PFSK-1 (cell line): Measurements from ENCODE around the gene GDPD5.

ENCODE experiments used
- FOXP2 ChIP-seq: optimal IDR thresholded peaks from 2 replicates; pipeline ENCODE3; 2011; ENCODE audit warnings: borderline replicate concordance, control low read depth, inconsistent platforms; ENCODE audit not compliant: insufficient read depth; ENCODE audit errors: extremely low read length, extremely low read depth
- POLR2AphosphoS5 ChIP-seq: IDR thresholded peaks from 2 replicates; pipeline ENCODE4 v1.6.1; 2012; ENCODE audit warnings: low read depth, mild to moderate bottlenecking, control low read depth, low read length, moderate library complexity
- SIN3A ChIP-seq: IDR thresholded peaks from 2 replicates; pipeline ENCODE4 v1.6.1; 2012; ENCODE audit warnings: mild to moderate bottlenecking, low read length, moderate library complexity, borderline replicate concordance; ENCODE audit not compliant: insufficient read depth
- TAF1 ChIP-seq: IDR thresholded peaks from 2 replicates; pipeline ENCODE4 v1.6.1; 2012; ENCODE audit warnings: low read length, control low read depth, borderline replicate concordance; ENCODE audit not compliant: insufficient read depth
- TF ChIP-seq, protein P1 (sequence below), 2 experiments: IDR thresholded peaks; 2 replicates each; pipeline versions ENCODE4 v1.6.1 to v1.8.0; 2011 to 2012; ENCODE audit warnings: low read depth in 2 of 2, low read length in 2 of 2, control low read depth in 1 of 2, inconsistent platforms in 1 of 2, mild to moderate bottlenecking in 1 of 2, moderate library complexity in 1 of 2; ENCODE audit not compliant: insufficient read depth in 1 of 2

The GDPD5 gene

GRCh38 chr11:75562836-75563484 is 37.2 kb upstream of the GDPD5 start:
- TF ChIP-seq SIN3A (peak; percentile 96; the same call in 1 of the 2 replicates), TAF1 (peak; percentile 68), POLR2AphosphoS5 (peak; percentile 92), FOXP2 (no peak)
- TF ChIP-seq, protein P1, sequence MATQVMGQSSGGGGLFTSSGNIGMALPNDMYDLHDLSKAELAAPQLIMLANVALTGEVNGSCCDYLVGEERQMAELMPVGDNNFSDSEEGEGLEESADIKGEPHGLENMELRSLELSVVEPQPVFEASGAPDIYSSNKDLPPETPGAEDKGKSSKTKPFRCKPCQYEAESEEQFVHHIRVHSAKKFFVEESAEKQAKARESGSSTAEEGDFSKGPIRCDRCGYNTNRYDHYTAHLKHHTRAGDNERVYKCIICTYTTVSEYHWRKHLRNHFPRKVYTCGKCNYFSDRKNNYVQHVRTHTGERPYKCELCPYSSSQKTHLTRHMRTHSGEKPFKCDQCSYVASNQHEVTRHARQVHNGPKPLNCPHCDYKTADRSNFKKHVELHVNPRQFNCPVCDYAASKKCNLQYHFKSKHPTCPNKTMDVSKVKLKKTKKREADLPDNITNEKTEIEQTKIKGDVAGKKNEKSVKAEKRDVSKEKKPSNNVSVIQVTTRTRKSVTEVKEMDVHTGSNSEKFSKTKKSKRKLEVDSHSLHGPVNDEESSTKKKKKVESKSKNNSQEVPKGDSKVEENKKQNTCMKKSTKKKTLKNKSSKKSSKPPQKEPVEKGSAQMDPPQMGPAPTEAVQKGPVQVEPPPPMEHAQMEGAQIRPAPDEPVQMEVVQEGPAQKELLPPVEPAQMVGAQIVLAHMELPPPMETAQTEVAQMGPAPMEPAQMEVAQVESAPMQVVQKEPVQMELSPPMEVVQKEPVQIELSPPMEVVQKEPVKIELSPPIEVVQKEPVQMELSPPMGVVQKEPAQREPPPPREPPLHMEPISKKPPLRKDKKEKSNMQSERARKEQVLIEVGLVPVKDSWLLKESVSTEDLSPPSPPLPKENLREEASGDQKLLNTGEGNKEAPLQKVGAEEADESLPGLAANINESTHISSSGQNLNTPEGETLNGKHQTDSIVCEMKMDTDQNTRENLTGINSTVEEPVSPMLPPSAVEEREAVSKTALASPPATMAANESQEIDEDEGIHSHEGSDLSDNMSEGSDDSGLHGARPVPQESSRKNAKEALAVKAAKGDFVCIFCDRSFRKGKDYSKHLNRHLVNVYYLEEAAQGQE (IDR thresholded peaks at IDR 0.05; ENCODE audit: insufficient read depth in 1 of 2, low read depth in 2 of 2, low read length in 2 of 2) = peak in 1 of 2 experiments; percentile 64; a peak in 1 of 4 replicates

DNA sequence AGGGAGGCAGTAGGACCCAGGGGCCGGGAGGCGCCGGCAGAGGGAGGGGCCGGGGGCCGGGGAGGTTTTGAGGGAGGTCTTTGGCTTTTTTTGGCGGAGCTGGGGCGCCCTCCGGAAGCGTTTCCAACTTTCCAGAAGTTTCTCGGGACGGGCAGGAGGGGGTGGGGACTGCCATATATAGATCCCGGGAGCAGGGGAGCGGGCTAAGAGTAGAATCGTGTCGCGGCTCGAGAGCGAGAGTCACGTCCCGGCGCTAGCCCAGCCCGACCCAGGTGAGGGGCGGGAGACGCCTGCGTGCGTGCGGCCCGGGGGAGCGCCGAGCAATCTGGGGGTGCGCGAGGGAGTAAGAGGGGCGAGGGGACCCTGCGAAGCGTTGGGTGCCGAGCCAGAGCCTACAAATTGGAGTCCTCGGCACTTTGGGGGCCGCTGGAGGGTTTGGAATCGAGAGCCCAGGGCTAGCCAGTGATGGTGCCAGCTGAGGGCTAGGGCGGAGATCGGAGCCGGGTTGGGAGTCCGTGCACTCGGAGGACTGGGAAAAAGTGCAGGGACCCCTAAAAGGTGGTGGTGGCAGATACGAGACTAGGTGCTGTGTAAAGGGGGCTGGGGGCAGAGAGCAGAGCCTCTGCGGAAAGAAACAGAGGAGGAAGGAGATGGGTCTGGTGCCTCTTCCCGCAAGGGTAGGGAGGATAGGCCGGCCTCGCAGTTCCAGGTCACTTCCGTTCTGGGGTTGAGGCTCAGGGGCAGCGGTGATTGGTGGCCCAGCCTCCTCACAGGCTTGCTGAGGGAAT is 36.5 kb upstream of the GDPD5 start, which contains the start of gene SERPINH1:
Gene SERPINH1, plus strand, starts transcription at position 206 of the 788 bp plus-strand sequence. CDS start 4,097 bp downstream, outside the sequence.
- peak; percentile 83 for TF ChIP-seq TAF1
- no peak for TF ChIP-seq FOXP2
- TF ChIP-seq POLR2AphosphoS5 = peak; percentile 82

GRCh38 chr11:75561426-75562047 is 35.8 kb upstream of the GDPD5 start:
- no peak for TF ChIP-seq FOXP2
- no peak for TF ChIP-seq TAF1
- TF ChIP-seq POLR2AphosphoS5 = no peak
- no peak for TF ChIP-seq SIN3A
- TF ChIP-seq, protein P1 (IDR thresholded peaks at IDR 0.05; ENCODE audit: insufficient read depth in 1 of 2, low read depth in 2 of 2, low read length in 2 of 2) = no peak

- TF ChIP-seq, protein P1 (IDR thresholded peaks at IDR 0.05; ENCODE audit: insufficient read depth in 1 of 2, low read depth in 2 of 2, low read length in 2 of 2) = no peak
- TF ChIP-seq SIN3A (no peak), TAF1 (no peak), FOXP2 (no peak), POLR2AphosphoS5 (no peak)
These were observed 34.9 kb upstream of the GDPD5 start for GRCh38 chr11:75560644-75561043.
